WTC11 (cell line): ENCODE data around the gene UBAP2L. TPM values are rescaled to one million over a fixed set of nuclear protein-coding genes. Genes with fewer than 3 reads are reported as not detected.

Experiments used
- ATAC-seq: fragments of 200-7000 bp; cut with Tn5 transposase; 2 replicates; pipeline ENCODE4 v1.10.0; 2021; ENCODE audit warnings: mild to moderate bottlenecking, moderate library complexity
- CTCF ChIA-PET: fragments of 300-600 bp; sonication (Branson Sonifier 250); formaldehyde crosslinking; loops from one replicate; lab custom pipeline; 2021; ENCODE audit warnings: antibody characterized with exemption; lab: Charles Lee
- POLR2A ChIA-PET: fragments of 350-600 bp; sonication (Branson Sonifier 250); formaldehyde crosslinking; loops from one replicate; lab custom pipeline; 2021; ENCODE audit warnings: antibody characterized with exemption; lab: Charles Lee
- DNase-seq: peaks from one replicate; pipeline ENCODE4 v3.0.0; 2021; ENCODE audit warnings: low spot score
- H3K27ac Mint-ChIP-seq: 2 replicates; pipeline ENCODE4 v1.8.0; 2021; ENCODE audit warnings: mixed read lengths
- H3K27me3 Mint-ChIP-seq: 2 replicates; pipeline ENCODE4 v1.8.0; 2021; ENCODE audit warnings: low read depth, mild to moderate bottlenecking, moderate library complexity, mixed read lengths
- H3K36me3 Mint-ChIP-seq: 2 replicates; pipeline ENCODE4 v1.8.0; 2021; ENCODE audit warnings: mixed read lengths
- H3K4me1 Mint-ChIP-seq: 2 replicates; pipeline ENCODE4 v1.8.0; 2022; ENCODE audit warnings: mixed read lengths
- H3K4me3 Mint-ChIP-seq: 2 replicates; pipeline ENCODE4 v1.8.0; 2021; ENCODE audit warnings: mild to moderate bottlenecking, moderate library complexity, mixed read lengths
- H3K9me3 Mint-ChIP-seq: 2 replicates; pipeline ENCODE4 v1.8.0; 2021; ENCODE audit warnings: mixed read lengths
- ATF3 ChIP-seq: sonication (generic); formaldehyde crosslinking; conservative IDR thresholded peaks from 2 replicates; pipeline ENCODE4 v1.8.1; 2022; ENCODE audit warnings: mild to moderate bottlenecking, missing genetic modification reagents
- ELF4 ChIP-seq: sonication (generic); formaldehyde crosslinking; IDR thresholded peaks from 2 replicates; pipeline ENCODE4 v1.8.1; 2022; ENCODE audit warnings: low read depth, mild to moderate bottlenecking, moderate library complexity, missing genetic modification reagents
- FOXK1 ChIP-seq: sonication (generic); formaldehyde crosslinking; IDR thresholded peaks from 2 replicates; pipeline ENCODE4 v1.8.0; 2022; ENCODE audit warnings: mild to moderate bottlenecking, moderate library complexity, missing genetic modification reagents
- IRF1 ChIP-seq: sonication (generic); formaldehyde crosslinking; IDR thresholded peaks from 2 replicates; pipeline ENCODE4 v1.8.0; 2023; ENCODE audit warnings: missing genetic modification reagents
- KAT7 ChIP-seq: sonication (generic); formaldehyde crosslinking; IDR thresholded peaks from 2 replicates; pipeline ENCODE4 v1.8.1; 2023; ENCODE audit warnings: missing genetic modification reagents, mild to moderate bottlenecking, borderline replicate concordance
- MYBL2 ChIP-seq: sonication (generic); formaldehyde crosslinking; IDR thresholded peaks from 2 replicates; pipeline ENCODE4 v1.8.1; 2023; ENCODE audit warnings: mild to moderate bottlenecking, moderate library complexity, missing genetic modification reagents
- NFE2L1 ChIP-seq: sonication (generic); formaldehyde crosslinking; IDR thresholded peaks from 2 replicates; pipeline ENCODE4 v1.8.1; 2023; ENCODE audit warnings: missing genetic modification reagents
- PREB ChIP-seq: sonication (generic); formaldehyde crosslinking; IDR thresholded peaks from 2 replicates; pipeline ENCODE4 v1.8.1; 2022; ENCODE audit warnings: mild to moderate bottlenecking, missing genetic modification reagents, moderate library complexity, borderline replicate concordance
- RORB ChIP-seq: fragments of 250-450 bp; sonication (Bioruptor Pico); IDR thresholded peaks from 2 replicates; pipeline ENCODE4 v1.9.0; 2021; ENCODE audit warnings: mild to moderate bottlenecking
- SMAD4 ChIP-seq: sonication (generic); formaldehyde crosslinking; IDR thresholded peaks from 2 replicates; pipeline ENCODE4 v1.8.0; 2022; ENCODE audit warnings: mild to moderate bottlenecking, missing genetic modification reagents
- TEAD4 ChIP-seq: sonication (generic); formaldehyde crosslinking; IDR thresholded peaks from 2 replicates; pipeline ENCODE4 v1.8.0; 2022; ENCODE audit warnings: mild to moderate bottlenecking, missing genetic modification reagents
- ZBTB21 ChIP-seq: sonication (generic); formaldehyde crosslinking; IDR thresholded peaks from 2 replicates; pipeline ENCODE4 v1.8.1; 2023; ENCODE audit warnings: mild to moderate bottlenecking, missing genetic modification reagents, borderline replicate concordance
- ZMAT4 ChIP-seq: fragments of 250-450 bp; sonication (Bioruptor Pico); IDR thresholded peaks from 2 replicates; pipeline ENCODE4 v1.9.0; 2021; ENCODE audit warnings: mild to moderate bottlenecking
- ZNF512 ChIP-seq: sonication (generic); formaldehyde crosslinking; IDR thresholded peaks from 2 replicates; pipeline ENCODE4 v1.8.1; 2022; ENCODE audit warnings: missing genetic modification reagents, borderline replicate concordance
- total RNA-seq: library from RNA; stranded (reverse); gene quantifications from 3 replicates; pipeline ENCODE4 v1.2.3, GENCODE V29; 2021
- TF ChIP-seq, protein P1 (sequence below): sonication (generic); formaldehyde crosslinking; IDR thresholded peaks from 2 replicates; pipeline ENCODE4 v1.8.1; 2023; ENCODE audit warnings: mild to moderate bottlenecking, missing genetic modification reagents, moderate library complexity
- TF ChIP-seq, protein P2 (sequence below): sonication (generic); formaldehyde crosslinking; IDR thresholded peaks from 2 replicates; pipeline ENCODE4 v1.8.1; 2023; ENCODE audit warnings: mild to moderate bottlenecking, missing genetic modification reagents
- TF ChIP-seq, protein P3 (sequence below): sonication (generic); formaldehyde crosslinking; IDR thresholded peaks from 2 replicates; pipeline ENCODE4 v1.8.1; 2023; ENCODE audit warnings: mild to moderate bottlenecking, missing genetic modification reagents, borderline replicate concordance

UBAP2L gene
- total RNA-seq, 1 experiment from 2014 or later: 205 TPM

DNA sequence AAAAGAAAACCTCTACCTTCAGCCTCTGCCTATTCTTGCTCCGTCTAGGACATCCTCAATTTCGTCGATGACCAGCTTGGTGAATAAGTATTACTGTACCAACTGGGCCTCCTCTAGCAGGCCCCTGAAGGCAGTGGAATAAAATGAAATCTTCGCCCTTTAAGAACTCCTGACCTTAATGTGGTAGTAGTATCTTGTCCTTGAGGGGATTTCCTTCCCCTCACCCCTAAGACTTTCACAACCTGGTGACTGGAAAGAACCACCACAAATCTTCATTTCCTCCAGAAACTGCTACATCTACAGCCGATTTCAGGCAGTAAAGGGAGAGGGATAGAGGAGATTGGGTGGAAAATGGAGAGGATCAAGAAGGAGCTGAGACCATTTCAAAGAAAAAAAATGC lies 50.1 kb downstream of the UBAP2L start:
- TF ChIP-seq ATF3 (CRISPR knock-in tag) (no peak), RORB (CRISPR knock-in tag) (no peak), ZMAT4 (CRISPR knock-in tag) (no peak), IRF1 (no peak), ZNF512 (CRISPR knock-in tag) (no peak), MYBL2 (no peak), KAT7 (no peak), FOXK1 (CRISPR knock-in tag) (no peak), TEAD4 (CRISPR knock-in tag) (no peak), PREB (CRISPR knock-in tag) (no peak), ELF4 (CRISPR knock-in tag) (no peak), SMAD4 (CRISPR knock-in tag) (no peak), NFE2L1 (CRISPR knock-in tag) (no peak), ZBTB21 (CRISPR knock-in tag) (no peak)
- TF ChIP-seq, protein P1, sequence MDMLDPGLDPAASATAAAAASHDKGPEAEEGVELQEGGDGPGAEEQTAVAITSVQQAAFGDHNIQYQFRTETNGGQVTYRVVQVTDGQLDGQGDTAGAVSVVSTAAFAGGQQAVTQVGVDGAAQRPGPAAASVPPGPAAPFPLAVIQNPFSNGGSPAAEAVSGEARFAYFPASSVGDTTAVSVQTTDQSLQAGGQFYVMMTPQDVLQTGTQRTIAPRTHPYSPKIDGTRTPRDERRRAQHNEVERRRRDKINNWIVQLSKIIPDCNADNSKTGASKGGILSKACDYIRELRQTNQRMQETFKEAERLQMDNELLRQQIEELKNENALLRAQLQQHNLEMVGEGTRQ: no peak
- TF ChIP-seq, protein P2, sequence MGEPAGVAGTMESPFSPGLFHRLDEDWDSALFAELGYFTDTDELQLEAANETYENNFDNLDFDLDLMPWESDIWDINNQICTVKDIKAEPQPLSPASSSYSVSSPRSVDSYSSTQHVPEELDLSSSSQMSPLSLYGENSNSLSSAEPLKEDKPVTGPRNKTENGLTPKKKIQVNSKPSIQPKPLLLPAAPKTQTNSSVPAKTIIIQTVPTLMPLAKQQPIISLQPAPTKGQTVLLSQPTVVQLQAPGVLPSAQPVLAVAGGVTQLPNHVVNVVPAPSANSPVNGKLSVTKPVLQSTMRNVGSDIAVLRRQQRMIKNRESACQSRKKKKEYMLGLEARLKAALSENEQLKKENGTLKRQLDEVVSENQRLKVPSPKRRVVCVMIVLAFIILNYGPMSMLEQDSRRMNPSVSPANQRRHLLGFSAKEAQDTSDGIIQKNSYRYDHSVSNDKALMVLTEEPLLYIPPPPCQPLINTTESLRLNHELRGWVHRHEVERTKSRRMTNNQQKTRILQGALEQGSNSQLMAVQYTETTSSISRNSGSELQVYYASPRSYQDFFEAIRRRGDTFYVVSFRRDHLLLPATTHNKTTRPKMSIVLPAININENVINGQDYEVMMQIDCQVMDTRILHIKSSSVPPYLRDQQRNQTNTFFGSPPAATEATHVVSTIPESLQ: no peak
- TF ChIP-seq, protein P3, sequence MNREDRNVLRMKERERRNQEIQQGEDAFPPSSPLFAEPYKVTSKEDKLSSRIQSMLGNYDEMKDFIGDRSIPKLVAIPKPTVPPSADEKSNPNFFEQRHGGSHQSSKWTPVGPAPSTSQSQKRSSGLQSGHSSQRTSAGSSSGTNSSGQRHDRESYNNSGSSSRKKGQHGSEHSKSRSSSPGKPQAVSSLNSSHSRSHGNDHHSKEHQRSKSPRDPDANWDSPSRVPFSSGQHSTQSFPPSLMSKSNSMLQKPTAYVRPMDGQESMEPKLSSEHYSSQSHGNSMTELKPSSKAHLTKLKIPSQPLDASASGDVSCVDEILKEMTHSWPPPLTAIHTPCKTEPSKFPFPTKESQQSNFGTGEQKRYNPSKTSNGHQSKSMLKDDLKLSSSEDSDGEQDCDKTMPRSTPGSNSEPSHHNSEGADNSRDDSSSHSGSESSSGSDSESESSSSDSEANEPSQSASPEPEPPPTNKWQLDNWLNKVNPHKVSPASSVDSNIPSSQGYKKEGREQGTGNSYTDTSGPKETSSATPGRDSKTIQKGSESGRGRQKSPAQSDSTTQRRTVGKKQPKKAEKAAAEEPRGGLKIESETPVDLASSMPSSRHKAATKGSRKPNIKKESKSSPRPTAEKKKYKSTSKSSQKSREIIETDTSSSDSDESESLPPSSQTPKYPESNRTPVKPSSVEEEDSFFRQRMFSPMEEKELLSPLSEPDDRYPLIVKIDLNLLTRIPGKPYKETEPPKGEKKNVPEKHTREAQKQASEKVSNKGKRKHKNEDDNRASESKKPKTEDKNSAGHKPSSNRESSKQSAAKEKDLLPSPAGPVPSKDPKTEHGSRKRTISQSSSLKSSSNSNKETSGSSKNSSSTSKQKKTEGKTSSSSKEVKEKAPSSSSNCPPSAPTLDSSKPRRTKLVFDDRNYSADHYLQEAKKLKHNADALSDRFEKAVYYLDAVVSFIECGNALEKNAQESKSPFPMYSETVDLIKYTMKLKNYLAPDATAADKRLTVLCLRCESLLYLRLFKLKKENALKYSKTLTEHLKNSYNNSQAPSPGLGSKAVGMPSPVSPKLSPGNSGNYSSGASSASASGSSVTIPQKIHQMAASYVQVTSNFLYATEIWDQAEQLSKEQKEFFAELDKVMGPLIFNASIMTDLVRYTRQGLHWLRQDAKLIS: no peak
- ATAC-seq (no peak), DNase-seq (no peak)
- Mint-ChIP-seq H3K4me3 (peak overlapping the region; percentile 94; the same call in 1 of the 2 replicates), H3K4me1 (peaks cover 14% of the 10 kb centered on the region), H3K36me3 (peaks cover 28% of the 10 kb centered on the region), H3K27ac (peak overlapping the region; percentile 38), H3K27me3 (no peaks in the 10 kb centered on the region), H3K9me3 (no peaks in the 10 kb centered on the region)
- ChIA-PET CTCF (interaction anchor here (0.7 to 4.4 kb wide), 5 partner anchors 31 to 116 kb away, joined by 3 to 30 read pairs (median 4); partner anchors contain the start of genes ATP8B2 and NUP210L), POLR2A (no interaction called here)
